Endometrium (tissue), 2 donors: ENCODE results near the gene COL8A1.
A peak's percentile ranks its signal among the peaks of the same experiment; 100 is the strongest.

Source experiments
- FAIRE-seq: peaks from 2 replicates; lab custom pipeline; 2012; peaks lifted over from hg19 to GRCh38; lab: Jason Lieb, UNC
- donor health status: control.
- donor health status: control.

COL8A1 gene

DNA sequence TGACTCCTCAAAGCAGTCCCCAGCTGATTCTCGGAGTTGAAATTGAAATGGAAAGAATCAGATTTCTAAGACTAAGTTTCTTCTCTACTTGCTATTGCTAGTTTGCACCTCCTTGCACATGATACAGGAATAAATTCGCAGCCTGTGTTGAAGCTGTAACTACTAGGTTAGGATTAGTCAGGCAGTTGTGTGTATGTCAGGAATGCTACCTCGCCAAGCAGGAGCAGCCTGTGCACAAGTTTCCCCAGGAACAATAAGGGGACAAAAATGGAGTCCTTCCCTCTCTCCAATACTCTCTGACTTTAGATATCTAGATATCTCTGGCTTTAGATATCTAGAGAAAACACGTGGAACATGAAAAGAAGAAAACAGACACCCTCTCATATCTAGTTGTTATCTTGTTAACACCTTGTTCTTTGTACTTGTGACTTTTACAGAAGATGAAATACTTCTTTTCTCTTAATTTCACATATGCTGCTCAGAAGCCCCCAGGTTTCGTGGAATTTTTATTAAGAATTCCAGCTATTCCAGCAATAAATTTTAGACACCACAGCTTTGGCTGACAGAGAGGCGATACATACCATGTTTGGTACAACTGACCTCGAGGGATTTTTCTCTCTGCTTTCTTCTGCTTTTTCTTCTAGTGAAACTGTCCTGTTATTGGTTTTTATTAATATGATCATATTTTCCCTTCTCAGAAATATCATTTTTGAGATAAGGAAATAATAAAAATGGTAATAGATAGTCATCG is 123.2 kb downstream of the COL8A1 start:
- no peak for FAIRE-seq

DNA sequence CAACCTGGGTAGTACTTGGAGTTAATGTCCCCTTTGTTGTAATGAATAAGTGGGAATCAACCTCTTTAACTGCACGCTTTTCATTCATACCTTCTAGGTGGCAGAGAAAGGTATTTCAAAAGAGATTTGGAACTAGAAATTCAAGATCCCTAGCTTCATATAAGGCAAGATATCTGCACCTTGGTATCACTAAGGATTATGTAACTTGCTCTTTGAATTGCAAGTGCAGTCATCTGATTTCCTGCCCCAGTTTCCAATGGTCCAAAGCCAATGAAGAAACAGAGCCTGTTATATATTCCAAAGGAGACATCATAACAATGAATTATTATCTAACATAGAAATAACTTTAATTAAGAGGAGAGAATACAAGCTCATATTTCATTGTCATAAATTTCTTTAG is 124.5 kb downstream of the COL8A1 start:
- FAIRE-seq = no peak

DNA sequence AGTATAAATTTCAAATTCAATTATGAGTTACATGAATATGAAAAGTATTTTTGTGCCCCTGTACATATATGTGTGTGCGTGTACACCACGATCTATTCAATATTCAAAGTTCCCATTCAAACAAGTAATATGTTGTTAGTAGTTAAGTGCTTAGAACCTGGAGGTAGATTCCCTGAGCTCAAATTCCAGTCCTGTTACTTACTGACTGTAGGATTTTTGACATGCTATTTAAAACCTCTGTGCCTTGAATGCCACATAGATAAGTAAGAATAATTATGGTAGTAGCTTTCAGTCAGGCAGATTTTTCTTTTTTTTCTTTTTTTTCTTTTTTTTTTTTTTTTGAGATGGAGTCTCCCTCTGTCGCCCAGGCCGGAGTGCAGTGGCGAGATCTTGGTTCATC is 126.0 kb downstream of the COL8A1 start:
- FAIRE-seq = no peak

DNA sequence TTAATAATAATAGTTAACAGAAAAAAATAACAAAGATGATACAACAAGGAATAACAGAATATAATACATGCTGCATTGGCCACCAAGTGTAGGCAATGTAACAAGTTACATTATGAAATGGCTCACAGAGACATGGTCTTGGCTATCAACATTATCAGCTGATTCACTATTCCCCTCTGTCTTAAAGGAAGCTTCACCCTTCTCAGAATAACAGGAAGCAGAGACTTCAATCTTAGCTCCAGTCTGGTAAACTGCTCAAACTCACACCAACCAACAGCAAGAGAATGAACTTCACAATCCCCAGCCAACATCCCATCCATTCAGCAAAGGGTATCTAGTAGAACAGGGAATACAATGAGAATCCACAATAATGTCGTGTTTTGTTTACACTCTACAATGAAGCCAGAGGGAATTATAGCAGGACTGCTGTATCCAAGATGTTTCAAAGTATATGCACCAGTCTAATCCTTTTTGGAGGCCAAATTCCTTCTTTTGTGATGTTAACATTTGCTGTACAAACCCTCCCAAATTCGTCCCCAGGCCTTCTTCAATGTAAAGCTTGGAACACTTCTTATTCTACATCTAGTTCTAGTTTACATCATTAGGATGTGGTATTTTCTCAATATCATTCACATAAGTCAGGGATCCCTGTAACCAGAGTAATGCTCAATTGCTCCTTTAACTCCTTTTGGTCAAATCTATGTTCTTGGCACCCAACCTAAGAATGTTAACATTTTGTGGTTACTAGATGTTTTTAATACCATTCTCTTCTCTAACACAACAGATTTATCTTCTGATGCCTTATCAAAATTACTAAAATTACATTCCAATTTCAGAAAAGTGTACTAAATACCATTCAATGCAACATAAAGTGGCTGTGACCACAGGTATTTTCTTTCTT is 126.9 kb downstream of the COL8A1 start:
- FAIRE-seq = no peak

DNA sequence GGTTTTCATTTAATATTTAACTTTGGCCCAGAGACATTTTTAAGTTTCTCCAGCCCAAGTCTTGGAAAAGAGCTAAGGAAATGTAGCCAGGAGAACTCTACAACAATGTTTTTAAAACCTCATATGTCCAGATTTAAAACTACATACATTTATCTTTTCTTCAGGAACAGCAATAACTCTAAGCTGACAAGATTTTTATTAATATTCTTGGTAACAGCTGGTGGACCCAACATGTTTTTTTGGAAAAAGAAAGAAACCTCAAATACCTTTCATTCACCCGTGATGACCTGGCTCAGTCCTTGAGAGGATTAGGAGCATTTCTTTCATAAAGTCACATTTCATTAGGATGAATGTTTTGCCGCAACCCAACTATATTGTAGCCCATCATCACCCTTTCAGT is 128.9 kb downstream of the COL8A1 start:
- no peak for FAIRE-seq

DNA sequence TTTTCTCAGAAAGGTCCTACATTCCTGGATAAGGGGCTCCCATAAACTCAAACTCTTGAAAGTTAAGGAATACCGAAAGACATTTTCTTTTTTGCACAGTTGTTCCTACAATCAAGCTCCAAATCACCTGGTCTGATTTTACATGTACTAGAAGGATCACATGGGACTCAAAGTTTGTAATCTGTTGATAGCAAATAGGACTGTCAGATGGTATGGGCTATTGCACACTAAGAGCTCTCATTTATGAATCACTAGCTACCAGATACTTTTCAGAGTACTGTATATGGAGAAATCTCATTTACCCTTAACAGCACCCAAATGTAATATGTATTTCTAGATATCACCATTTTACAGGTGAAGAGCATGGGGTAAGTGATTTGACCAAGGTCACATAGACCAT is 129.7 kb downstream of the COL8A1 start:
- FAIRE-seq = no peak

DNA sequence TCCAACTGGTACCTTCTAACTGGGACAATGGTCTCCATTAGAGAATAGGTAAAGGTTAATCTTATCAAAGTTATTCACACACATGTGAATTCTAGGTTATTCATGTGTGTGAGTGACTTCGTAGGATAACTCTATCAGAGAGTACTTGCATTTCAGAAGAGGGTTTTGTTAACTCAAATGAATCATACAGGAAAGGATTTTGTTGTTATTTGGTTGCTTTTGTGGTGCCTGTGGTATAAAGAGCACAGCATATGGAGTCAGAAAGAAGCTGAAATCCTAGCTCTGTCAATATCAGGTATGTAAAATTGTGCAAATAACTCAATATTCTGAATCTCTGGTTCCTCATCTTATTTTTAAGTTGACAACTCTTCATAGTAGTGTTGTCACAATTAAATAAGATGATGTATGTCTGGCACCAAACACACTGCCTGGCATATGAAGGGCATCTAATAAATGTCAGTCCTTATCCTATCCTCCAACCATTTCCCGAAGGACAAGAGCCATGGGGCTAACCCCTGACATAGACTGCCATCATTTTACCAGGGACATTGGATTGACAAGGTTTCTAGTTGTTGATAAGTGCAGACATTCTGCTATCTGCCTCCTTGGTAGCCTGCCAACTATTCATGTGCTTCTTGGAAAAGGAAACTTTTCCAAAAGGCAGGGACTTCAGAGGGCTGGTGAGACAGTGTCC is 130.6 kb downstream of the COL8A1 start:
- FAIRE-seq = no peak

DNA sequence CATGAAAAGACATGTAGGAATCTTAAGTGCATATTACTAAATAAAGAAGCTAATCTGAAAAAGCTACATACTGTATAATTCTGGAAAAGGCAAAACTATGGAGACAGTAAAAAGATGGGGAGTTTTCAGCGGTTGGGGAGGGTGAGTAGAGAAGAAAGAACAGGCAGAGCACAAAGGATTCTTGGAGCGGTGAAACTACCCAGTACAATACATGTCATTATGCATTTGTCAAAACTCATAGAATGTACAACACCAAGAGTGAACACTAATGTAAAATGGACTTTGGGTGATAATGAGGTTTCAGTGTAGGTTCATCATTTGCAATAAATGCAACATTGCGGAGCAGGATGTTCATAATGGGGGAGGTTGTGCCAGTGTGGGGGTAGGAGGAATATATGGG is 133.8 kb downstream of the COL8A1 start:
- FAIRE-seq = no peak

DNA sequence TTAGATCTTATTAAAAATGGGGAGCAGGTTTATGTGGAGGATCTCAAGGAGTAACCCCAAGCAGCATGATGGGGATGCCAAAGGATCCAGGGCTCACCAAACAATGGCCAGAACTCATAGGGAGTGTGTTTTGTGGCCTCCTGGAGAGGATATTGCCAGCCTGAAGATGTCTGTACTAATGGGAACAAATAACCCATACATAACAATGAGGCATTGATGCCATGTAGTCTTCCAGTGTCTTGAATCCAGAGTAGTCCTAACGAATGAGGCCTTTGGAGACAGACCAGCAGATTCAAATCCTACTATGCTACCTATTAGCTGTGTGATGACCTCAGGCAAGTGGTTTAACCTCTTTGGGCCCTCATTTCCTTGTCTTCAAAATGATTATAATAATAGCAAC is 134.3 kb downstream of the COL8A1 start:
- no peak for FAIRE-seq

DNA sequence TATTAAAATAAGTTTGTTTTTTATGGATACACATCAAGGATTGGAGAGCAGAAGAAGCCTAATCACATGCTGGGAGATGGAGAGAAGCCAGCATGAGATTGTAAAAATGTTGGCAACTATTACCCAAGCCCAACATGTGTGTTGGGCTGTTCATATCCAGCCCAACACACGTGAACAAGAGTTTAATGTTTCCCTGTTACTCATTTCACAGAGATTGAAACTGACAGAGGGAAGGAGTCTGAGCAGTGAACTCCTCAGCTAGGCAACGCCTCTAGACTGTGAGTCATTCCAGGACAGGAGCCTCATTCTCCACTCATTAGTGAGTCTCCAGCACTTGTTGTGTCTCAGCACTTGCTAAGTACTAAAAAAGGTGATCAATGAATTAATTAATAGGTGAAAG is 136.1 kb downstream of the COL8A1 start:
- FAIRE-seq = no peak

DNA sequence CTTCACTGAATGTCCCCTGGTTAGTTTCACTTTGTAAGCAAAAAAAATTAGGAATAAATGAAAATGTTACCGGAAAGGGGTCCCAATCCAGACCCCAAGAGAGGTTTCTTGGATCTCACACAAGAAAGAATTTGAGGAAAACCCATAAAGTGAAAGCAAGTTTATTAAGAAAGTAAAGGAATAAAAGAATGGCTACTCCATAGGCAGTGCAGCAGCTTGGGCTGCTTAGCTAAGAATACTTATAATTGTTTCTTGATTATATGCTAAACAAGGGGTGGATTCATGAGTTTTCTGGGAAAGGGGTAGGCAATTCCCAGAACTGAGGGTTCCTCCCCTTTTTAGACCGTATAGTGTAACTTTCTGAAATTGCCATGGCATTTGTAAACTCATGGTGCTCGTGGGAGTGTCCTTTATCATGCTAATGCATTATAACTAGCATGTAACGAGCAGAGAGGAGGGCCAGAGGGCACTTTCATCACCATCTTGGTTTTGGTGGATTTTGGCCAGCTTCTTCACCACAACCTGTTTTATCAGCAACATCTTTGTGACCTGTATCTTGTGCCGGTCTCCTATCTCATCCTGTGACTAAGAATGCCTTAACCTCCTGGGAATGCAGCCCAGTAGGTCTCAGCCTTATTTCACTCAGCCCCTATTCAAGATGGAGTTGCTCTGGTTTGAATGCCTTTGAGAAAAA is 138.3 kb downstream of the COL8A1 start:
- no peak for FAIRE-seq

DNA sequence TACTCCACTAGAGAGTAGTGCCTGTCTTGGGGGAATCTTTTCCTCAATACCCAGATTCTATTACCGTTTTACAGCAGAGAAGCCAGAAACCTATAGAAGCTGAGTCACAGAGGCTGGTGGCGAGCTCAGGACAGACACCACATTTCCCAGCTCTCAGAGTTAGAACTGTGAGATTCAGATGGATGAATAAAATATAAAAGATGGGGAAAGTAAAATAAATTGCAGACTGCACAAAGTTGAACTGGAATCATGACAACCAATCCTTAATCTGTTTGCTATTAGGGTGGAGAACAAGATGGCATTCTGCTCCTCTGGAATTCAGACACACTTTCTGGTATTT is 138.8 kb downstream of the COL8A1 start:
- no peak for FAIRE-seq

DNA sequence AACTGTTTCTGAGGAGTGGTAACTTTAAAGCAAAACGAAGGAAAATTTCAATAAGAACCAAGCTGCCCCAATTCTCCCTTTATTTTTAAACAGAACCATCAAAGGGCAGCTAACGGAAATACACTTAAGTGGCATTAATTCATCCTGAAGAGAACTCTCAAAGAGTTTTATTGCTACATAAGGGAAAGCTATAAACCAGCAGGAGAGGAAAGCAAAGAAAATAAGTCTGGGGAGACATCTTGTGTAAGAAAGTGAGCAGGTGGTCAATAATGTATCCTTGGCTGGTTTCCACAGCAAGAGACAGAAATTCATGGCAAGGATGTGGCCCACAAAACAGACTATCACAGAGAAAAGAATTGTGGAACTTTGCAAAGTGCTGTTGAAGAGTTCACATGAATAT is 139.3 kb downstream of the COL8A1 start:
- FAIRE-seq = no peak

DNA sequence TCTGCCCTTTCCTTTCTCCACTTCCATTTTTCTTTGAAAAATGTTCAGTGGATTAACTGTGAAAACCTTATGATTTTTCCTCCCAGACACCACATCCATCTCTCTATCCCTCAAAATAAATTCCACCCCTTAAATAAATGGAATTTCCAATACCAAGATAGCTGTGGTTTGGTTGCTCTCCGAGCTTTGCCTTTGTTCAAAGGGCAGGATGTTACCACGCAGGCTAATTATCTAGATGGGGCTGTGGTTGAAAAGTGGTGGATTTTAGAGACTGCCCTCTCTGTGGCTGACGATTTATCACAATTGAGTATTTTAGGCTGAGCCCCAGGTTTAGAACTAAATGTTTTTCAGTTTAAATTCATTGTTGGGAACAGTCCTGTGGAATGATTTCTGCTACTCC is 142.4 kb downstream of the COL8A1 start:
- no peak for FAIRE-seq

DNA sequence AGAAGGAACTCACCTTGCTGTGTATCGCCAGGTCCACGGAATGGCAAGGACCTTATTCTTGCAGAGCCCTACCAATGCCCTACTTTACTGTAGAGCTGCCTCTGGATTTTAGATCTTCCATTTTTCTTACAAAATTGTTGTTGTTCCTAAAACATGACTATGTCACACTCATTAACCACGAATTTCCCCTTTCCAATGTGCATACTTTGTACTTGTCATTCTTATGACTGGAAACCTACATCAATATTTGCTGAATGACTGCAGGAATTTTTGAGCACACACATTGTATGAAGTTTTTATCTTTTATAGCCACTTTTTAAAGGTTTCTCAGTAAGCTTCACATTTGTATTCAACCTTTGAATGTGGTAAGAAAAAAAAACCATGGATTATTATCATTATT is 143.4 kb downstream of the COL8A1 start:
- FAIRE-seq = no peak

DNA sequence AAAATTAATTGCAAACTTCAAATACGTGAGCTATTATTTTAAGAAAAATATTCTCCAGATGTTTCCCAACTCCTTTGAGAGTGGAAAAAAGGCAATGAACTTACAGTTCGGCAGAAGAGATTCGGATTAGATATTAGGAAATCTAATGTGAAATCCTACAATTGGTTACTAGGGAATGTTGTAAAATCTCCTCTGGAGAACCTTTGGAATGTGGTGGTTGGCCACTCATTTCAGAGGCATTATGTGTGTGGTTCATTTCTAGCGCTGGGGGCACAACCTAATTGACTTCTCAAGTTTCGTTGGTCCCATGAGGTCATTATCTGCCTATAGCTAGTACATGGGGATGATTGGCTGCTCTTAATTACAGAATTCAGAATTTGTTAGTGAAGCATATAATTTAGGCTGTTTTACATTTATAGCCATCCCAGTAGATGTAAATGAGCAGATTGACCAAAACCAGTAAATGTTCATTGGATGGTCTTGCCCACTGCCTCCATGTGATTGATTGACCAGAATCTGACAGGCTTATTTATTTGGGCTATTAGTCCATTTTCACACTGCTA is 144.7 kb downstream of the COL8A1 start:
- FAIRE-seq = peak; percentile 43

DNA sequence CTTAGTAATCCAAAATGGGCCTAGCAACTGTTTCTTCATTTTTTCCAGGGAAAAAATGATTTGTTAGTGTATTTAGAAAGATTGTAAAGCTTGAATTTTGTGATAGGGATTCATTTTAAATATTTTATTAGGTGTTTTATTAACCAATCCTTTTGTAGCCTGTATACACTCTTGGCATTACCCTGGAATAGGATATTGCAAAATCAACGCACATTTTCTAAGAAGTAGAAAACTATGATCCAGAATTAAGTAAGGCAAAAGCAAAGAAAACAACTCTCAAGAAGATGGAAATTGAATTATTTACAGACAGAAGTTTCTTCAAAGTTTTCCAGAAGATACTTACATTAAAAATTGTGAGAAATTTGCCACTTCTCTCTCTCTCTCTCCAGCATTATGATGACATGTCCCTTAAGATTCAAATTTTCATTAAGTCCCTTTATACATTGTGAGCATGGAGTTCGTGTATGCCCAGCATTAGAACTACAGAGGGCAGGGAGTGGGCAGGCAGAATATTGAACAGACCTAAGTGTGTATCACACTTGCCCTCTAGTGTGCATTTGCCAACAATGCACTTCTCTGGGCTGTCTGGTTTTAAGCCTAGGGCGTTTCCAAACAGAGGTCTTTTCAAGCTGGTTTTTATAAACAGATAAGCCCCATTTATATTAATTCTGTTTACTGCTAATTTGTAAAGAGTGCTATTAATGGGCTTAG is 150.8 kb downstream of the COL8A1 start:
- no peak for FAIRE-seq

DNA sequence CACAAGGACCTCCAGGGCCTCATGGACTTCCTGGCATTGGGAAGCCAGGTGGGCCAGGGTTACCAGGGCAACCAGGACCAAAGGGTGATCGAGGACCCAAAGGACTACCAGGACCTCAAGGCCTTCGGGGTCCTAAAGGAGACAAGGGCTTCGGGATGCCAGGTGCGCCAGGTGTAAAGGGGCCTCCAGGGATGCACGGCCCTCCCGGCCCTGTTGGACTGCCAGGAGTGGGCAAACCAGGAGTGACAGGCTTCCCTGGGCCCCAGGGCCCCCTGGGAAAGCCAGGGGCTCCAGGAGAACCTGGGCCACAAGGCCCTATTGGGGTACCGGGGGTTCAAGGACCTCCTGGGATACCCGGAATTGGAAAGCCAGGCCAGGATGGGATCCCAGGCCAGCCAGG is 156.1 kb downstream of the COL8A1 start:
- FAIRE-seq = no peak

DNA sequence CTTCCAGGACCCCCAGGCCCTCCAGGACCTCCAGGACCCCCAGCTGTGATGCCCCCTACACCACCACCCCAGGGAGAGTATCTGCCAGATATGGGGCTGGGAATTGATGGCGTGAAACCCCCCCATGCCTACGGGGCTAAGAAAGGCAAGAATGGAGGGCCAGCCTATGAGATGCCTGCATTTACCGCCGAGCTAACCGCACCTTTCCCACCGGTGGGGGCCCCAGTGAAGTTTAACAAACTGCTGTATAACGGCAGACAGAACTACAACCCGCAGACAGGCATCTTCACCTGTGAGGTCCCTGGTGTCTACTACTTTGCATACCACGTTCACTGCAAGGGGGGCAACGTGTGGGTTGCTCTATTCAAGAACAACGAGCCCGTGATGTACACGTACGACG is 157.2 kb downstream of the COL8A1 start:
- FAIRE-seq = no peak

DNA sequence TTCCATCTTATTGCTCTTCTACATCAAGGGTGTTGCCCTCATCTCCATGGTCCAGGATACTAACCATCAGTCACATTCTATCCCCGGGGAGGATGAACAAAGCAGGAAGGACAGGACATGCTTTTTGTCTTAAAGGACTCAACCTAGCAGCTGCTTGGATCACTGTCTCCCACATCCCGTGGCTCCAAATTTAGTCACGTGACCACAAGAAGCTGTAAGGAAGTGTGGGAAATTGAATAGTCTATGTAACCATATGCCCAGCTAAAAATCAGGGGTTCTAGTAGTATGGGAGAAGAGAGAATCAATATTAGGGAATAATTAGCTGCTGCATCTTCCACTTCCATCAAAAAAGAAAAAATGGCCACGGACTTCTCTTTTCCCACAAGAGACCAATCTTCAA is 161.0 kb downstream of the COL8A1 start:
- FAIRE-seq = no peak

DNA sequence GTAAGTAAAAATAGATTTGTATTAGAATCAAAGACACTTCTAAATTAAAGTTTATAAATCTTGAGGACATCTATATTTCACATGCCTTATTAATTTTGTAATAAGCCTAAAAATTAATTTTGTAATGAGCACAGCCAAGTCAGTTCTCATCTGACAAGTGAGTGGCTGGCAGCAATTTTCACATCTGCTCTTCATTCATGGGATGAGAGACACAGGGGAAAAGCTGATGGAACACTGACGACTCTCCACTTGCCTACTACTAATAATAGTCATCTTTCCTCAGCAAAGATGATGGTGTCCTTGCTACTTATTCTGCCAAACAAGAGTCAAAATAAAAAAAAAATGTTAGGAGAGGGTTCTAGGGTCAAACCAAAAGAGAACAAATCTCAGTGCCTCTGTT is 164.9 kb downstream of the COL8A1 start:
- no peak for FAIRE-seq

DNA sequence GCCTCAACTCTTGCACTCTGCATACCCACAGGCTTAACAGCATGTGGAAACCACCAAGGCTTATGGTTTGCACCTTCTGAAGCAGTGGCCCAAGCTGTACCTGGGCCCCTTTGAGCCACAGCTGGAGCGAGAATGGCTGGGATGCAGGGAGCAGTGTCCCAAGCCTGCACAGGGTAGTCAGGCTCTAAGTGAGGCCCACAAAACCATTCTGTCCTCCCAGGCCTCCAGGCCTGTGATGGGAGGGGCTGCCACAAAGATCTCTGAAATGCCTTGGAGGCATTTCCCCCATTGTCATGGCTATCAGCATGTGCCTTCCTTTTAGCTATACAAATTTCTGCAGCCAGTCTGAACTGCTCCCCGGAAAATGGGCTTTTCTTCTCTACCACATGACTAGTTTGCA is 166.8 kb downstream of the COL8A1 start:
- FAIRE-seq = no peak
